Measurements from ENCODE around the gene MTMR10. TPM values are rescaled to one million over a fixed set of nuclear protein-coding genes. Genes with fewer than 3 reads are reported as not detected.

Gene MTMR10
- total RNA-seq, 1 experiment from 2014 or later, result 5.0 TPM

- Mint-ChIP-seq H3K36me3 (ENCODE audit: insufficient read depth, unreplicated experiment) (peaks cover 10% of the 10 kb centered on the region), H3K27ac (ENCODE audit: unreplicated experiment) (no peak overlapping the region), H3K27me3 (ENCODE audit: unreplicated experiment) (no peaks in the 10 kb centered on the region), H3K4me1 (ENCODE audit: low read depth, unreplicated experiment) (no peaks in the 10 kb centered on the region), H3K4me3 (ENCODE audit: low read depth, unreplicated experiment) (no peak overlapping the region), H3K9me3 (ENCODE audit: low read depth, unreplicated experiment) (no peaks in the 10 kb centered on the region)
- no peak for TF ChIP-seq CTCF (IDR thresholded peaks at IDR 0.05; ENCODE audit: unreplicated experiment)
- intact Hi-C loops (cut with micrococcal nuclease; ENCODE audit: unreplicated experiment), result no loop called here
- CTCF ChIA-PET, result no interaction called here
- no TSS peak for BruUV-seq (replicated peaks)
- no peak for DNase-seq
Observed at GRCh38 chr15:30929064-30929669, 62.3 kb downstream of the MTMR10 start.

GRCh38 chr15:30928076-30928475 is 63.4 kb downstream of the MTMR10 start:
- CTCF ChIA-PET, result no interaction called here
- no peaks in the 10 kb centered on the region for H3K4me1 Mint-ChIP-seq (ENCODE audit: low read depth, unreplicated experiment)
- H3K27ac Mint-ChIP-seq (ENCODE audit: unreplicated experiment), result no peak overlapping the region
- no peak for TF ChIP-seq CTCF (IDR thresholded peaks at IDR 0.05; ENCODE audit: unreplicated experiment)
- peaks cover 10% of the 10 kb centered on the region for H3K36me3 Mint-ChIP-seq (ENCODE audit: insufficient read depth, unreplicated experiment)
- DNase-seq, result no peak
- no peaks in the 10 kb centered on the region for H3K9me3 Mint-ChIP-seq (ENCODE audit: low read depth, unreplicated experiment)
- intact Hi-C loops (cut with micrococcal nuclease; ENCODE audit: unreplicated experiment), result no loop called here
- no peaks in the 10 kb centered on the region for H3K27me3 Mint-ChIP-seq (ENCODE audit: unreplicated experiment)
- BruUV-seq (replicated peaks), result no TSS peak
- H3K4me3 Mint-ChIP-seq (ENCODE audit: low read depth, unreplicated experiment), result no peak overlapping the region

GRCh38 chr15:30927148-30927761 is 64.2 kb downstream of the MTMR10 start:
- DNase-seq, result no peak
- H3K9me3 Mint-ChIP-seq (ENCODE audit: low read depth, unreplicated experiment), result no peaks in the 10 kb centered on the region
- H3K36me3 Mint-ChIP-seq (ENCODE audit: insufficient read depth, unreplicated experiment), result peaks cover 10% of the 10 kb centered on the region
- no peak overlapping the region for H3K4me3 Mint-ChIP-seq (ENCODE audit: low read depth, unreplicated experiment)
- CTCF ChIA-PET, result no interaction called here
- intact Hi-C loops (cut with micrococcal nuclease; ENCODE audit: unreplicated experiment), result no loop called here
- H3K4me1 Mint-ChIP-seq (ENCODE audit: low read depth, unreplicated experiment), result no peaks in the 10 kb centered on the region
- BruUV-seq (replicated peaks), result no TSS peak
- no peak overlapping the region for H3K27ac Mint-ChIP-seq (ENCODE audit: unreplicated experiment)
- no peaks in the 10 kb centered on the region for H3K27me3 Mint-ChIP-seq (ENCODE audit: unreplicated experiment)
- no peak for TF ChIP-seq CTCF (IDR thresholded peaks at IDR 0.05; ENCODE audit: unreplicated experiment)

GRCh38 chr15:30926161-30926560 is 65.3 kb downstream of the MTMR10 start:
- CTCF ChIA-PET, result no interaction called here
- Mint-ChIP-seq H3K4me3 (ENCODE audit: low read depth, unreplicated experiment) (no peak overlapping the region), H3K4me1 (ENCODE audit: low read depth, unreplicated experiment) (no peaks in the 10 kb centered on the region), H3K27ac (ENCODE audit: unreplicated experiment) (no peak overlapping the region), H3K27me3 (ENCODE audit: unreplicated experiment) (no peaks in the 10 kb centered on the region), H3K36me3 (ENCODE audit: insufficient read depth, unreplicated experiment) (peaks cover 10% of the 10 kb centered on the region), H3K9me3 (ENCODE audit: low read depth, unreplicated experiment) (no peaks in the 10 kb centered on the region)
- DNase-seq, result no peak
- TF ChIP-seq CTCF (IDR thresholded peaks at IDR 0.05; ENCODE audit: unreplicated experiment), result no peak
- intact Hi-C loops (cut with micrococcal nuclease; ENCODE audit: unreplicated experiment), result no loop called here
- BruUV-seq (replicated peaks), result no TSS peak

All from Calu3 (cell line).